22Rv1 (cell line): ENCODE data around the gene TTLL1.

Experiments used
- ZFX ChIP-seq: fragments of 450-650 bp; IDR thresholded peaks from 2 replicates; pipeline ENCODE4 v1.6.1; 2017; ENCODE audit warnings: antibody characterized with exemption, borderline replicate concordance
- TF ChIP-seq, protein P1 (sequence below): fragments of 450-650 bp; IDR thresholded peaks from 2 replicates; pipeline ENCODE4 v1.5.1; 2017; ENCODE audit warnings: mild to moderate bottlenecking

GRCh38 chr22:43113526-43114251 lies 24.5 kb upstream of the TTLL1 start:
- TF ChIP-seq, protein P1, sequence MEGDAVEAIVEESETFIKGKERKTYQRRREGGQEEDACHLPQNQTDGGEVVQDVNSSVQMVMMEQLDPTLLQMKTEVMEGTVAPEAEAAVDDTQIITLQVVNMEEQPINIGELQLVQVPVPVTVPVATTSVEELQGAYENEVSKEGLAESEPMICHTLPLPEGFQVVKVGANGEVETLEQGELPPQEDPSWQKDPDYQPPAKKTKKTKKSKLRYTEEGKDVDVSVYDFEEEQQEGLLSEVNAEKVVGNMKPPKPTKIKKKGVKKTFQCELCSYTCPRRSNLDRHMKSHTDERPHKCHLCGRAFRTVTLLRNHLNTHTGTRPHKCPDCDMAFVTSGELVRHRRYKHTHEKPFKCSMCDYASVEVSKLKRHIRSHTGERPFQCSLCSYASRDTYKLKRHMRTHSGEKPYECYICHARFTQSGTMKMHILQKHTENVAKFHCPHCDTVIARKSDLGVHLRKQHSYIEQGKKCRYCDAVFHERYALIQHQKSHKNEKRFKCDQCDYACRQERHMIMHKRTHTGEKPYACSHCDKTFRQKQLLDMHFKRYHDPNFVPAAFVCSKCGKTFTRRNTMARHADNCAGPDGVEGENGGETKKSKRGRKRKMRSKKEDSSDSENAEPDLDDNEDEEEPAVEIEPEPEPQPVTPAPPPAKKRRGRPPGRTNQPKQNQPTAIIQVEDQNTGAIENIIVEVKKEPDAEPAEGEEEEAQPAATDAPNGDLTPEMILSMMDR: no peak
- no peak for TF ChIP-seq ZFX
